HG03066 (cell line): Measurements from ENCODE around the gene CWC15.
"Not testable (repeated sequence)": the region's sequence is repeated elsewhere in the genome, so short reads cannot be mapped to it uniquely, and the experiment has no call there.

Source experiments
- ATAC-seq: cut with Tn5 transposase; IDR thresholded peaks from one replicate; pipeline ENCODE4 v1.9.1; 2021; ENCODE audit warnings: low read depth; ENCODE audit not compliant: unreplicated experiment

Gene CWC15

GRCh38 chr11:94922321-94923003, 50.9 kb downstream of the CWC15 start:
- ATAC-seq, result no peak

GRCh38 chr11:94920311-94920710, 53.0 kb downstream of the CWC15 start:
- no peak for ATAC-seq

- ATAC-seq, result not testable (repeated sequence)
Measured at GRCh38 chr11:94913718-94914394, 59.5 kb downstream of the CWC15 start.

- no peak for ATAC-seq
Measured at GRCh38 chr11:94912806-94913205, 60.5 kb downstream of the CWC15 start.
